Rectal smooth muscle tissue (tissue), 1 donor: ENCODE data around the gene UFD1.
"Not testable (repeated sequence)": the region's sequence is repeated elsewhere in the genome, so short reads cannot be mapped to it uniquely, and the experiment has no call there.

Experiments
- H3K27ac ChIP-seq: one replicate; pipeline ENCODE4 v1.7.0; 2013; ENCODE audit warnings: low read depth, low read length, inconsistent platforms
- H3K27me3 ChIP-seq: one replicate; pipeline ENCODE4 v1.7.0; 2013; ENCODE audit warnings: low read length; ENCODE audit not compliant: control insufficient read depth, insufficient read depth
- H3K36me3 ChIP-seq: one replicate; pipeline ENCODE4 v1.7.0; 2013; ENCODE audit warnings: low read length; ENCODE audit not compliant: control insufficient read depth, insufficient read depth
- H3K4me1 ChIP-seq: one replicate; pipeline ENCODE4 v1.7.0; 2013; ENCODE audit warnings: low read length; ENCODE audit not compliant: control insufficient read depth, insufficient read depth
- H3K4me3 ChIP-seq: one replicate; pipeline ENCODE4 v1.7.0; 2013; ENCODE audit warnings: low read length
- H3K9ac ChIP-seq: one replicate; pipeline ENCODE4 v1.7.0; 2013; ENCODE audit warnings: low read length

UFD1 gene

GRCh38 chr22:19446603-19447329, 32.2 kb downstream of the UFD1 start:
- Histone ChIP-seq H3K27ac (peak overlapping the region; percentile 83), H3K9ac (peak overlapping the region; percentile 39), H3K36me3 (peaks cover 6% of the 10 kb centered on the region), H3K4me3 (peak overlapping the region; percentile 73), H3K27me3 (no peaks in the 10 kb centered on the region), H3K4me1 (peaks cover 5% of the 10 kb centered on the region)

- H3K36me3 ChIP-seq, H3K9ac ChIP-seq, H3K4me3 ChIP-seq, H3K27me3 ChIP-seq, H3K27ac ChIP-seq, H3K4me1 ChIP-seq: not testable (repeated sequence)
Measured at GRCh38 chr22:19445279-19445982, 33.6 kb downstream of the UFD1 start.

GRCh38 chr22:19443544-19444211, 35.3 kb downstream of the UFD1 start:
- Histone ChIP-seq H3K4me3 (no peak overlapping the region), H3K36me3 (peaks cover 8% of the 10 kb centered on the region), H3K27ac (no peak overlapping the region), H3K4me1 (peaks cover 5% of the 10 kb centered on the region), H3K9ac (no peak overlapping the region), H3K27me3 (no peaks in the 10 kb centered on the region)

- peaks cover 5% of the 10 kb centered on the region for H3K4me1 ChIP-seq
- H3K9ac ChIP-seq, result no peak overlapping the region
- no peak overlapping the region for H3K4me3 ChIP-seq
- H3K36me3 ChIP-seq, result peaks cover 8% of the 10 kb centered on the region
- no peak overlapping the region for H3K27ac ChIP-seq
- H3K27me3 ChIP-seq, result no peaks in the 10 kb centered on the region
Measured at GRCh38 chr22:19442166-19442565, 36.8 kb downstream of the UFD1 start.

GRCh38 chr22:19440411-19441195, 38.4 kb downstream of the UFD1 start:
- H3K36me3 ChIP-seq, result peaks cover 11% of the 10 kb centered on the region
- H3K27me3 ChIP-seq, result no peaks in the 10 kb centered on the region
- no peak overlapping the region for H3K4me3 ChIP-seq
- H3K27ac ChIP-seq, result no peak overlapping the region
- H3K4me1 ChIP-seq, result no peaks in the 10 kb centered on the region
- H3K9ac ChIP-seq, result no peak overlapping the region

- Histone ChIP-seq H3K9ac (no peak overlapping the region), H3K27ac (no peak overlapping the region), H3K27me3 (no peaks in the 10 kb centered on the region), H3K36me3 (peaks cover 14% of the 10 kb centered on the region), H3K4me1 (no peaks in the 10 kb centered on the region), H3K4me3 (no peak overlapping the region)
Measured at GRCh38 chr22:19438298-19438697, 40.7 kb downstream of the UFD1 start.

- H3K9ac ChIP-seq, H3K27ac ChIP-seq, H3K4me3 ChIP-seq, H3K4me1 ChIP-seq, H3K27me3 ChIP-seq: not testable (repeated sequence)
- H3K36me3 ChIP-seq, result peaks cover 14% of the 10 kb centered on the region
Measured at GRCh38 chr22:19436444-19437161, 42.4 kb downstream of the UFD1 start.

GRCh38 chr22:19434829-19435580, 44.0 kb downstream of the UFD1 start:
- Histone ChIP-seq H3K27me3 (no peaks in the 10 kb centered on the region), H3K9ac (no peak overlapping the region), H3K4me1 (peaks cover 9% of the 10 kb centered on the region), H3K36me3 (peaks cover 12% of the 10 kb centered on the region), H3K27ac (no peak overlapping the region), H3K4me3 (no peak overlapping the region)

- Histone ChIP-seq H3K27ac (no peak overlapping the region), H3K27me3 (no peaks in the 10 kb centered on the region), H3K9ac (no peak overlapping the region), H3K36me3 (peaks cover 12% of the 10 kb centered on the region), H3K4me3 (no peak overlapping the region), H3K4me1 (peaks cover 13% of the 10 kb centered on the region)
Measured at GRCh38 chr22:19434401-19434800, 44.6 kb downstream of the UFD1 start.

GRCh38 chr22:19432133-19432851, 46.7 kb downstream of the UFD1 start, which contains the start of gene MRPL40:
Gene MRPL40 (plus strand): TSS chr22:19432545. CDS start chr22:19432555, 10 bp downstream.
- H3K4me1 ChIP-seq, result peaks cover 14% of the 10 kb centered on the region
- no peaks in the 10 kb centered on the region for H3K27me3 ChIP-seq
- H3K27ac ChIP-seq, result peak within 1 kb of the TSS; percentile 96
- H3K36me3 ChIP-seq, result peaks cover 12% of the 10 kb centered on the region
- peak within 1 kb of the TSS; percentile 81 for H3K4me3 ChIP-seq
- peak within 1 kb of the TSS; percentile 85 for H3K9ac ChIP-seq
